HS-27A (cell line): ENCODE data around the gene CSK.
"Not testable (repeated sequence)": the region's sequence is repeated elsewhere in the genome, so short reads cannot be mapped to it uniquely, and the experiment has no call there.

Experiments
- DNase-seq: peaks from one replicate; pipeline ENCODE4 v3.0.0-alpha.2; 2012; ENCODE audit warnings: low read depth, missing footprints

CSK gene

GRCh38 chr15:74781431-74782258, at the start of gene CSK:
TSS of gene CSK (plus strand) at chr15:74782080. CDS start at chr15:74798298, 16,218 bp downstream.
- DNase-seq, result no peak

- no peak for DNase-seq
These were observed 49.0 kb upstream of the CSK start for GRCh38 chr15:74732846-74733245.

GRCh38 chr15:74733269-74733668, 48.6 kb upstream of the CSK start:
- no peak for DNase-seq

GRCh38 chr15:74735305-74735704, 46.6 kb upstream of the CSK start:
- DNase-seq, result no peak

GRCh38 chr15:74738239-74738638, 43.6 kb upstream of the CSK start:
- DNase-seq, result not testable (repeated sequence)

GRCh38 chr15:74742422-74742821, 39.5 kb upstream of the CSK start:
- DNase-seq, result no peak

- no peak for DNase-seq
These were observed 35.5 kb upstream of the CSK start for GRCh38 chr15:74746389-74746788.

GRCh38 chr15:74748322-74748946, 33.4 kb upstream of the CSK start, which contains the start of gene CYP1A2:
TSS of gene CYP1A2 (plus strand) at chr15:74748845. CDS start at chr15:74749739, 894 bp downstream.
- no peak for DNase-seq

- no peak for DNase-seq
These were observed 32.0 kb upstream of the CSK start for GRCh38 chr15:74749832-74750231.

GRCh38 chr15:74750751-74751150, 31.1 kb upstream of the CSK start:
- DNase-seq, result no peak

- DNase-seq, result no peak
These were observed 29.9 kb upstream of the CSK start for GRCh38 chr15:74752011-74752410.

GRCh38 chr15:74752531-74752930, 29.3 kb upstream of the CSK start:
- peak; percentile 71 for DNase-seq

- DNase-seq, result no peak
These were observed 27.2 kb upstream of the CSK start for GRCh38 chr15:74754593-74755215.

GRCh38 chr15:74758736-74759135, 23.1 kb upstream of the CSK start:
- DNase-seq, result no peak

GRCh38 chr15:74762791-74763150, 19.1 kb upstream of the CSK start:
- DNase-seq, result no peak

GRCh38 chr15:74763416-74763815, 18.5 kb upstream of the CSK start:
- DNase-seq, result no peak

- DNase-seq, result no peak
These were observed 14.4 kb upstream of the CSK start for GRCh38 chr15:74767167-74768098.

- DNase-seq, result no peak
These were observed 13.6 kb upstream of the CSK start for GRCh38 chr15:74768099-74768770.

GRCh38 chr15:74768771-74769342, 13.0 kb upstream of the CSK start:
- DNase-seq, result no peak

GRCh38 chr15:74769463-74770025, 12.3 kb upstream of the CSK start:
- DNase-seq, result no peak
